ENCODE data around the gene CPNE1. TPM values are rescaled to one million over a fixed set of nuclear protein-coding genes. Genes with fewer than 3 reads are reported as not detected.
A peak's percentile ranks its signal among the peaks of the same experiment; 100 is the strongest.

Gene CPNE1
- polyA plus RNA-seq, 3 donors, result 153 to 210 (median 167) TPM

DNA sequence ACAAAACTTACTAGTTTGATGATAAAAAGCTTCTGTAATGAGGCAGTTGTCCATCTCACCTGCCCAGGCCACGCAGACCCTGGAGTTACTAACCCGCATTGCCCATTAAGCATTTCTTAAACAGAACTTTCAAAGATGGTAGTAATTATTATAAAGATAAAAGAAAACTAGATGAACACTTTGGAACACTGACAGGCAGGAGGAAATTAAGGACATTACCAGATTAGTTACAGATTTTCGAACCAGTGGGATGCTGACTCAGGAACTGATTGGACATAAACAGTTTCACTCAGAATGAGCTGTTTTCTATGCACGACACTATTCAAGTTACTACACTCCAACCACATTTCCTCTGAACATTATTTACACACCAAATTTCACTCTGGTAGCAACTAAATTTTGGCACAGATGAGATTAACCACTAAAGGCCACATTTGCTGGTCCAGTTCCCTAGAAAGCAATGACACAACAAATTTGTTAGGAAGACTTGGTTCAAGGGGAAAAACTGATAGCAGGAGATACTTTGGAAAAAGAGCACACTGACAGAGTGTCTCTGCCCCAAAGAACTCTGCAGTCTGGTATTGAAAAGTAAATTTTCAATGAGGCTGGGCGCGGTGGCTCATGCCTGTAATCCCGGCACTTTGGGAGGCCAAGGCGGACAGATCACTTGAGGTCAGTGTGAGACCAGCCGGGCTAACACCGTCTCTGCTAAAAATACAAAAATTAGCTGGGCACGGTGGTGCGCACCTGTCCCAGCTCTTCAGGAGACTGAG is 37.5 kb upstream of the CPNE1 start:
- Mint-ChIP-seq H3K36me3 (peaks cover 51 to 54% of the 10 kb centered on the region in 2 donors), H3K9me3 (no peaks in the 10 kb centered on the region), H3K27me3 (ENCODE audit: low read depth in 3 of 3) (peaks cover 0 to 4% (median 3%) of the 10 kb centered on the region in 3 donors), H3K27ac (peak overlapping the region in 6 of 7 donors; percentile 24 to 83 (median 54)), H3K4me1 (peaks cover 32% of the 10 kb centered on the region), H3K4me3 (no peak overlapping the region)
- Histone ChIP-seq H3K36me3 (replicated peaks in 1 of 2; ENCODE audit: control insufficient read depth in 1 of 2, insufficient read depth in 2 of 2, low read length in 2 of 2) (peaks cover 51 to 58% of the 10 kb centered on the region in 2 donors), H3K9ac (ENCODE audit: insufficient read depth, low read length, poor library complexity, severe bottlenecking) (no peak overlapping the region), H3K27me3 (ENCODE audit: control insufficient read depth in 2 of 2, insufficient read depth in 2 of 2, low read length in 2 of 2) (no peaks in the 10 kb centered on the region), H3K4me2 (replicated peaks; ENCODE audit: extremely low read depth, low read length, poor library complexity, severe bottlenecking) (no peak overlapping the region), H3K79me2 (ENCODE audit: insufficient read depth, low read length) (peaks cover 57% of the 10 kb centered on the region), H3K4me3 (replicated peaks in 1 of 3; ENCODE audit: low read depth in 2 of 3, low read length in 3 of 3) (no peak overlapping the region), H3K27ac (ENCODE audit: low read depth in 1 of 2, low read length in 2 of 2) (peak overlapping the region in 1 of 2 donors; percentile 16), H2AFZ (ENCODE audit: insufficient read depth, low read depth, low read length, poor library complexity, severe bottlenecking) (no peak overlapping the region), H4K20me1 (ENCODE audit: insufficient read depth, low read length) (peaks cover 72% of the 10 kb centered on the region), H3K9me3 (replicated peaks in 1 of 2; ENCODE audit: control insufficient read depth in 1 of 2, insufficient read depth in 1 of 2, low read length in 2 of 2) (no peaks in the 10 kb centered on the region), H3K4me1 (ENCODE audit: control insufficient read depth in 1 of 2, insufficient read depth in 2 of 2, low read length in 2 of 2) (peaks cover 22 to 32% of the 10 kb centered on the region in 2 donors)
- intact Hi-C loops (cut with micrococcal nuclease), result loop anchor here in 1 of 2 donors (5.0 kb wide), 1 partner anchor 35 kb away; no protein-coding TSS in a partner anchor
- no peak for TF ChIP-seq CTCF (IDR thresholded peaks at IDR 0.05)
- 80% methylated on average over 10 of the region's 12 CpGs for WGBS (ENCODE audit: insufficient coverage)
- no peak for DNase-seq

GRCh38 chr20:35700625-35701148 is 36.0 kb upstream of the CPNE1 start:
- intact Hi-C loops (cut with micrococcal nuclease), result loop anchor here in 1 of 2 donors (5.0 kb wide), 1 partner anchor 37 kb away; no protein-coding TSS in a partner anchor
- Histone ChIP-seq H3K4me3 (replicated peaks in 1 of 3; ENCODE audit: low read depth in 2 of 3, low read length in 3 of 3) (peak overlapping the region in 1 of 3 experiments; percentile 94), H3K4me2 (replicated peaks; ENCODE audit: extremely low read depth, low read length, poor library complexity, severe bottlenecking) (peak overlapping the region; percentile 97), H3K36me3 (replicated peaks in 1 of 2; ENCODE audit: control insufficient read depth in 1 of 2, insufficient read depth in 2 of 2, low read length in 2 of 2) (peaks cover 41 to 51% of the 10 kb centered on the region in 2 donors), H3K4me1 (ENCODE audit: control insufficient read depth in 1 of 2, insufficient read depth in 2 of 2, low read length in 2 of 2) (peaks cover 22 to 33% of the 10 kb centered on the region in 2 donors), H3K9ac (ENCODE audit: insufficient read depth, low read length, poor library complexity, severe bottlenecking) (no peak overlapping the region), H3K79me2 (ENCODE audit: insufficient read depth, low read length) (peaks cover 45% of the 10 kb centered on the region), H3K27ac (ENCODE audit: low read depth in 1 of 2, low read length in 2 of 2) (peak overlapping the region in 1 of 2 donors; percentile 91), H2AFZ (ENCODE audit: insufficient read depth, low read depth, low read length, poor library complexity, severe bottlenecking) (no peak overlapping the region), H3K27me3 (ENCODE audit: control insufficient read depth in 2 of 2, insufficient read depth in 2 of 2, low read length in 2 of 2) (no peaks in the 10 kb centered on the region), H3K9me3 (replicated peaks in 1 of 2; ENCODE audit: control insufficient read depth in 1 of 2, insufficient read depth in 1 of 2, low read length in 2 of 2) (no peaks in the 10 kb centered on the region), H4K20me1 (ENCODE audit: insufficient read depth, low read length) (peaks cover 56% of the 10 kb centered on the region)
- Mint-ChIP-seq H3K27me3 (ENCODE audit: low read depth in 3 of 3) (peaks cover 0 to 4% (median 3%) of the 10 kb centered on the region in 3 donors), H3K4me1 (peaks cover 32% of the 10 kb centered on the region), H3K9me3 (no peaks in the 10 kb centered on the region), H3K27ac (peak overlapping the region in 4 of 7 donors; percentile 26 to 93 (median 40)), H3K4me3 (peak overlapping the region in 1 of 2 donors; percentile 12), H3K36me3 (peaks cover 45 to 49% of the 10 kb centered on the region in 2 donors)
- no peak for DNase-seq
- 97% methylated on average over 5 of the region's 7 CpGs for WGBS (ENCODE audit: insufficient coverage)
- no peak for TF ChIP-seq CTCF (IDR thresholded peaks at IDR 0.05)
